ENCODE measurements around the gene GIMAP4.
"Not testable (repeated sequence)": the region's sequence is repeated elsewhere in the genome, so short reads cannot be mapped to it uniquely, and the experiment has no call there.

Gene GIMAP4

DNA sequence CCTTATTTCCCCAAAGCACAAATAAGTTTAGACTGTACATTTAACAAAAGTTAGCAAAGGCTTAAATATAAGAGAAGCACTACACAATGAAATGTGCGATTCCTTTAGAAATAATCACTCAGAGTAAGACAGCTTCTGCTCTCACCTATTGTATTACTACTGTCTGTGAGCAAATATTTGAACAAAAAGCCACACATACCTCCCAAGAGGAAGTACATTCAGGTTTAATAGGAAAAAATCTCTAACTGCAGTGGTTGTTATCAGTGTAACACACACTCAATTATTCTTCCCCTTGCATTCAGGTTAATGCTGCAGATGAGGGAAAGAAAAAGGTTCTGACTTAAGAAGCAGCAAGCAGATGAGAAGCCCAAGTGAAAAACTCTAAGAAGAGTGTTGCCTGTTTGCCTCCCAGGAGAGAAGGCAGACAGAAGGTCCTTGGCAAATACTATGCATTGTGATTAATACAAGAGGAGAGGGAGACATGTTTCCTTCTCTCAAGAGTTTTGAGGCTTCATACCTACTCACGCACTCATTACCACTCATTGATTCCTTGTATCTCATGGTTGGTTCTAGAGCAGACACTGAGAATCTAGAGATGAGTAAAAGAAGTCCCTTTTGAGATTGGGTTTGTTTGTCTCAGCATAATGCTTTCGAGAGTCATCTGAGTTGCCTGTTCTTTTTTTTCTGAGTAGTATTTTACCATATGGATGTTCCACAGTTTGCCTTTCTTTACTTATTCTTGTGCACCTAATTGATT is 13.6 kb downstream of the GIMAP4 start:
- no peak for DNase-seq

DNA sequence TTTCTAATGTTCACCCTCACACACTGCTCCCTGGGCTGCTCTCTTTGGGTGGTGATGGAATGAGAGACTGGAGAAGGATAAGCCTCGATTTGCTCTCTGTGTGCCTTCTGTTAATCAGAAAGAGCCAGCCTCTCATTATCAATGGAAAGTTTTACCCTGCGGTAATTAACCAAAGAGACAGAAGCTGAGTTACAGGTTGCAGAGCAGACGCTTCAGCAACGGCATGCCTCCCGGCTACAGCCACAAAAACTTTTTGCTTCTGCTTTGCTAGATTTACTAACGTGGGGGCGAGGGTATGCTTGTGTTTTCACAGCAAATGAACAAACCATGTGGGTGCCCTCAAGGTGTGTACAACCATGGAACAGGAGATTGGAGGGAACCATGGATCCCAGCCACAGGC is 18.0 kb downstream of the GIMAP4 start:
- no peak for DNase-seq

DNA sequence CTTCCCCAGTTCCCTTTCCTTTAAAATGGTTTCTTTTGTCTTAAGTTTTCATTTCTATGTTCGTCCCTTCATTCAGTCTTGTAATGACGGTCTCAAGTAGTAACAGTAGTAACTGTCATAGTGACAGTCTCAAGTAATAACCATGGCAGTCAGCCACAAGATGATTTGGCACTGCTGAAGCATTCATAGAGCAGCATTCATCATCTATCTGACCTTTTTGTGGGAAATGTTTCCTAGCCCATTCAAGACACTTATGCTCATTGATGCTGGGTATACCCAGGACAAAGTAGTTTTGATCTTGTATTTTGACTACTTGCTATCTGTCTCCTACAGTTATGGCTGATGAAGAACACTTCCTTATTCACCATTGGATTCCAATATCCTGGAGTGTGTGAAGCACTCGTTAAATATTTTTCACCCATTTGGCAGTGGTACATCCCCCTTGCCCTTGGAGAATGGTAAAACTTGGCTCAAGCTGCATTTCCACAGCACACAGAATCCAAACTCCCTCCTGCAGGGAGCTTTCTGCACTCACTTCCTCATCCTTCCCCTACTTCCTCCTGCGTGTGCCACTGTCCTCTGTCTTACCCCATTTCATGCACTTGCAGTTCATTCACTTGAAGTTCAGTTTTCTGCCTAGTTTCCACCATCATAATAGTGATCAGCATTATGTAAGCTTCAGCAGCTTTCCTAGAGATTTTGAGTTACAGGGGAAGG is 19.0 kb downstream of the GIMAP4 start:
- no peak for DNase-seq

DNA sequence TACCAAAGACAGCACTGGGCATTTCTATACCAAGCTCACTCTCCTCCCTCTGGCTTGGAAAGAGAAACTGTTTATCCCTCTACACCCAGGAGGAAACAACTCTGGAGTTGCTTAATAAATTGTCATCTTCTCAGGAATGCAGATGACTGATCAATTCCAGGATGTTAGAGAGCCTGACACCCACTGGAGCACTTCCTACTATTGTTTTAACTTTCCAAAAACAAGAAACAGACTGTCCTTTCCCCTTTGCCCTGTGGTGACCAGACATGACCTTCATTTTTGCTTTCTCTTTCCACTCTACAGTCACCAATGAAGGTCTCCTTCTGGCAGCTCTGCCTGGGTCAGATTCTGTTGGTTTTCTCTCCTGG is 19.6 kb downstream of the GIMAP4 start:
- no peak for DNase-seq

DNA sequence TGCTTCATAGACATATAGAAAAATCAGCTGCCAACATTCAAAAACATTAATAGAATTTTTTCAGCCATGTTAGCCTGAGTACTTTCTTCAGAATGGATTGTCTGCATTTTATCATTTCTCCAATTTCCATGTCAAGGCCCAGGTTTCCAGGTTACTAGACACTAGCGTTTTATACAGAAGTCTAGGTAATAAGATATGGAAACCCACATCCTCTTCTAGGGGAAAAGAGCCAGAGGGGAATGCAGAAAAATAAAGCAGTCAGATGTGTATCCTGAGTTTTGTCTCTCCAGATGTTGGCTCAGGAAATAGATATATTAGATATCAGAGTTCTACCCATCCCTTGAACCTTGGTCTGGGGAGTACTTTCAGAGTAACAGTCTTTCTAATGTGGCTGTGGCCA is 20.4 kb downstream of the GIMAP4 start:
- no peak for DNase-seq

DNA sequence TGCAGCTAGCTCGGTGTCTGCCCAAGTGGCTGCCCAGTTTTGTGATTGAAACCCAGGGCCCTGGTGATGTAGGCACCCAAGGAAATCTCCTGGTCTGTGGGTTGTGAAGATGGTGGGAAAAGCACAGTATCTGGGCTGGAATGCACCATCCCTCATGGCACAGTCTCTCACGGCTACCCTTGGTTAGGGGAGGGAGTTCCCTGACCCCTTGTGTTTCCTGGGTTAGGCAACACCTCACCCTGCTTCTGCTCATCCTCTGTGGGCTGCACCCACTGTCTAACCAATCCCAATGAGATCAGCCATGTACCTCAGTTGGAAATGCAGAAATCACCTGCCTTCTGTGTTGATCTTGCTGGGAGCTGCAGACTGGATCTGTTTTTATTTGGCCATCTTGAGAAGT is 27.6 kb downstream of the GIMAP4 start:
- no peak for DNase-seq

DNA sequence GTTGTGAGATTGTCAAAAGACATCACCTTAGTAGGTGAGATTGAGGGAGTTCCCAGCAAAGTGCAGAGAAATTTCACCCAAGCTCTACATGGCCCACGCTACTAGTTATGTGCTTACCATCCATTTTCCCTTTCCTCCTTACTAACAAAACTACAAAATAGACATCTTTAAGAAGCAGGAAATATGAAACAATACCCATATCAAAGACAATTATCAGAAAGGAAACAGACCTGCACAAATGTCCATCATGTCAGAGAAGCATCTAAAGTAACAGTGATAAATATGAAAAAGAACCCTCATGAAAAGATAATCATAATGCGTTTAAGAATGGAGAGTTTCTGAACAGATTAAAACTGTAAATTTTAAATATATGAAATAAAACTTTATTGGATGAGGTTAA is 28.2 kb downstream of the GIMAP4 start:
- no peak for DNase-seq

DNA sequence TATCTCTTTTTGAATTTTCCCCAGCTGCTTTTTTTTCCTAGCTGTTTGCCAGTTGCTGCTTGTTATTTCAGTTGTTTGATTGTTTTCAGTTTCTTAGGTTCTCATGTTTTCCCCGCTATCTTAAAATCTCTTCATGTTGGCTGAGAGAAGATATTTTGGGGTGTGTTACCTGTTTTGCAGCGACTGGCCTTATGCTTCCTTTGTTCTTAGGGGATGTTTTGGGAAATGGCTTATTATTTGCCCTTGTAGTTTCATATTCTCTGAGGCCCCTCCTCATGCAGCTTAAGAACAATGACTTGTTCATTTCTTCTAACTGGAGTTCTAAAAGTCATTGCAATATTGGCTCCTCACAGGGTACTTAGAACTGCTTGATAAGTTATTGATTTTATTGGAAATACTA is 36.4 kb downstream of the GIMAP4 start:
- DNase-seq: not testable (repeated sequence)

DNA sequence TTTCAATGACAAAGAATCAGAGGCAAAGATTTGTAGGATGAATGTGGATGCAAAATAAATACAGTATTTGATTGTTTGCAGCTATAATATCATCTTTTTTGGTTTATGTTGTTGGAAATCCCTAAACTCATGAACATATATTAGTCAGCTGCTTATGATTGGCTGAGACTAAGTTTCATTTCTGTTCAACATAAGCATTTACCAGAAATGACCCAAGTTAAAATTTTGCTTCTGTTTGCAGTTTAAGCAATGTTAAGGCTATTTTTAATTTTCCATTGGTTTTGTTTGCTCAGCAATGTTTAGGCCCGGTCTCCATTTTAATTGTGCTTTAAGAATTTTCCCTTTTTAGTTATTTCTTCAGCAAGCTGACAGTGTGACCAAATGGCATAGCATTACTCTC is 43.0 kb downstream of the GIMAP4 start:
- DNase-seq: no peak

DNA sequence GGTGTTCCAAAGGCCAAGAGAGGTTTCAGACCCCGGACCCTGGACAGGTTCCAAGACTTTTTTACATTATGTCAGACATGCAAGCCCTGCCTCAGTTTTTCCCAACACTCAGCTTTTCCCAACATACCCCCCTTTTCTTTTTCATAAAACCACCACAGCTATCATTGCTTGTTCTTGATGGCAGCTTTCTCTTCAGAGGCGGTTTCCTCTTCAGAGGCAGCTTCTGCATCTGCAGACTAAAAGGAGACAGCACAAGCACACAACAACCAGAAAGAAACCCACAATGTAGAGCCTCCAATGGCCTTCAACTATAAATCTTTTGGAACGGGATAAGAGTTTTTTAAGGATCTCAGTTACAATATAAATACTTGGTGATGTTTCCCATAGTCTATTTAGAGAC is 45.7 kb downstream of the GIMAP4 start:
- DNase-seq: no peak

DNA sequence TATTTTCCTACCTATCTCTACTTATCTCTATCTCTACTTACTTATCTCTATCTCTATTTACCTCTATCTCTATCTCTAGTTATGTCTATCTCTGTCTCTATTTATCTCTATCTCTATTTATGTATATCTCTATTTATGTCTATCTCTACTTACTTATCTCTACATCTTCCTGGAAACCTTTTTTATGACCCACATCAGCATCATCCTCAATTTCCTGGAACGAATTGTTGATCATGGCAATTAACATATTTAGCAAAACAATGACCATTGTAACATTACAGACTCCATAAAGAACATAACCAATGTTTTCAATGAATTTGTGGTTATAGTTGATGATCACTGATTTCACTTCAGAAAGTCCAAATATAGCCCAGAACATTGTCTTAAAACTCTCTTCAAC is 46.7 kb downstream of the GIMAP4 start:
- no peak for DNase-seq

DNA sequence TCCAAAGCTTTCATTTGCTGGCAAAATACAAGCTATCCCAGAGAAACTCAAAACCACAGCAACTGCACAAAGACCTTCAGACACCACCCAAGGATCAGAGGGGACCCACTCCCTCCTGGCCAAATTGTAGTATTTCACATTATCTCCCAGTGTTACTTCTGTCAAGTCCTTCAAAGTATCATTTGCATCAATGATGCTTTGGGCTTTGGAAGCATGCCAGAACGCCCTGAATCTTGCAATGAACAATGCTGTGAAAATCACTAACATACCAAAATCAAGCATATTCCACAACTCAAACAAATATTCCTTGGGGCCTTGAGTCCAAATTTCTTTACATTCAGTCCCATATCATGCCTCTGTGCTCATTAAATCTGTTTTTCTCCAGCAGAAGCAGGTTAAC is 47.2 kb downstream of the GIMAP4 start:
- not testable (repeated sequence) for DNase-seq

DNA sequence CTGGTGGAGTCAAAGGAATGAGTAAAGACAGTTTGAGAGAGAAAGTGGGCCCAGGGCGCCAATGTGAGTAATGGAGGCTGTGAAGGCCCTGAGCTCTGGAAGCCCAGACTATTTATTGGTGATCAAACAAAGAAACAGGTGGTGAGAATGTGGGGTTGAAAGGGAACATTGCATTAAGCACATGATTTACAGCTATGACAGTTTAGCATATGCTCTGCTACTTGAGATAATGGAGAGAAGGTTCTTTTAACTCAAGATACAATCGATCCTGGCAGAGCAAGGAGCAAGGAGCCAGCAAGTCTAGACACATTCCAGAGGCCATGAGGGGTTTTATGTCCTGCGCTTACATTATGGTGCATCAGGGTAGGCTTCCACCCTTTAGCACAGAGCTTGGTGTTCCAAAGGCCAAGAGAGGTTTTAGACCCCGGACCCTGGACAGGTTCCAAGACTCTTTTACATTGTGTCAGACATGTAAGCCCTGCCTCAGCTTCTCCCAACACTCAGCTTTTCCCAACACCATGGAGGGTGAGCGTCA is 48.1 kb downstream of the GIMAP4 start:
- not testable (repeated sequence) for DNase-seq

DNA sequence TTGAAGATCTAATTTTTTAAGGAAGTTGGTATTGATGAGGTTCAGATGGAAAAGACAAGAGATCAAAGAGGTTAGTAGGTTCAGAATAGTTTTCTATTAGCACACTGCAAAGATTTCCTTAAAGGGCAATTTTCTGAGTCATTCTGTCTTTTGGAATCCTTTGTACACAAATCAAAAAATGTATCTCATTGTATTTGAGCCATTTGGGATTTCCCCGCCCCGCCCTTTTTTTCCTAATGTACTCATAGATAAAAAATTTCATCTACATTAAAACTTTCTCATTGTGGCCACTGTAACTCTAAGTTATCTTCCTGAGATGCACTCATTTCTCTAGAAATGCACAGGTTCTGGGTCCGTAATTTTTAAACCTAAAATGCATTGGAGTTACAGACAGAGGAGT is 52.9 kb downstream of the GIMAP4 start:
- no peak for DNase-seq

DNA sequence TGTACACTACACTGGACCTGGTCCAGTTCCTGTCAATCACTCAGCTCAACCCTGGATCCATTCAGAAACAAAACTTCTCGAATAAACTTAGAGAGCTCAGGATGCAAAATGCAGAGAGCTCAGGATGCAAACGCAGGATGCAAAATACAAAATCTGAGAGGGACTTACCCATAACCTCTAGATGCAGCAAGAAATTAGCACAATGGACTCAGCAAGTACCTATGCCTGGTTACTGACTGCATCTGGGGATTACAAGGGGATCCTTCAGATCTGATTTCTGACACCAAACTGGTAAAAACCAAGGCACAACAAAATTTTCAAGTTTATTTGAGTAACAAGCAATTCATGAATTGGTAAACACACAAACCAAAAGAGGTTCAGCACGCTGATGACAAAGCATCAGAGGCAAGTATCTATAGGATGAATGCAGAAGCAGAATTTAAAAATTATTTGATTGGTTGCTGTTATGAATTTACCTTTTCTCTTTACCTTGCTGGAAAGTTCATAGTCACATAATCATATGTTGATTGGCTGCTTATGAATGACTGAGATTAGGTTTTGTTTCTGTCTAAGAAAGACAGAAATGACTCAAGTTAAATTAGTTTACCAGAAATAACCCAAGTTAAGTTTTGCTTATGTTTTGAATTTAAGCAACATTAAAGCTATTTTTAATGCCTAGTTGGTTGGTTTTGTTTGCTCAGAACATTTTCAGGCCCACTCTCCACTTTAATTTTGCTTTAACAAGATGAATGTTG is 53.6 kb downstream of the GIMAP4 start:
- DNase-seq: no peak

DNA sequence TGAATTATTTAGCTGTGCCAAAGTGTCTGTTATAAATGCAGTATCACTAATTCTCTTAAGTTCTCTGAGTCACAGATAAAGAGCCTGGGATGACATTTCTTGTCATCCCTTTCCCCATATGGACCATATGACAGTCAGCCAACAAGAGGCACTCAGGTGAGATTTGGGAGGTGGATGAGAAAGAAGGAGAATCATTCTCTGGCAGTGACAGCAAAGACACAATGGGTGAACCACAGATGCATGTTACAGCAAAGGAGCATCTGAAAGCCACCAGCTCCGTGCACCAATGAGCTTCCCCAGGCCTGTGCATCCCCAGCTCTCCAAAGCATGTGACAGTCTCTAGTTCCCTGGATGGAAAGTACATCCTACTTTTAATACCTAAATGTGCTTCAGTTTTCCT is 54.2 kb downstream of the GIMAP4 start:
- no peak for DNase-seq

All from C1 segment of cervical spinal cord (tissue), 14 donors.